Neuronal stem cell (in vitro differentiated cells): ENCODE measurements around the gene THSD4.

Experiments
- DNase-seq: peaks from one replicate; pipeline ENCODE4 v3.0.0-alpha.2; 2013; ENCODE audit warnings: low spot score
- H2AFZ ChIP-seq: one replicate; pipeline ENCODE4 v1.6.1; 2013; ENCODE audit warnings: mild to moderate bottlenecking, low read length, inconsistent platforms
- H2AK5ac ChIP-seq: 2 replicates; pipeline ENCODE4 v1.6.1; 2013; ENCODE audit warnings: low read depth, mild to moderate bottlenecking, inconsistent platforms, low read length, moderate library complexity, mixed read lengths
- H2BK120ac ChIP-seq: 2 replicates; pipeline ENCODE4 v1.6.1; 2013; ENCODE audit warnings: low read depth, mild to moderate bottlenecking, inconsistent platforms, low read length, moderate library complexity, mixed read lengths
- H2BK12ac ChIP-seq: one replicate; pipeline ENCODE4 v1.6.1; 2013; ENCODE audit warnings: low read length, inconsistent platforms
- H2BK15ac ChIP-seq: 2 replicates; pipeline ENCODE4 v1.6.1; 2013; ENCODE audit warnings: mild to moderate bottlenecking, low read length, inconsistent platforms, mixed read lengths
- H2BK5ac ChIP-seq: one replicate; pipeline ENCODE4 v1.6.1; 2013; ENCODE audit warnings: inconsistent platforms, mild to moderate bottlenecking, low read length, moderate library complexity
- H3K14ac ChIP-seq: one replicate; pipeline ENCODE4 v1.6.1; 2013; ENCODE audit warnings: low read length, inconsistent platforms
- H3K18ac ChIP-seq: 2 replicates; pipeline ENCODE4 v1.6.1; 2013; ENCODE audit warnings: low read length, inconsistent platforms
- H3K23ac ChIP-seq: 2 replicates; pipeline ENCODE4 v1.6.1; 2013; ENCODE audit warnings: low read depth, mild to moderate bottlenecking, mixed read lengths, low read length, inconsistent platforms; ENCODE audit not compliant: poor library complexity
- H3K27ac ChIP-seq: replicated peaks from 3 replicates; pipeline ENCODE4 v1.5.1; 2013; ENCODE audit warnings: low read length, inconsistent platforms
- H3K27me3 ChIP-seq, 3 experiments: 2 replicates each; pipeline ENCODE4 v1.6.1; 2013; ENCODE audit warnings: low read length in 3 of 3, mild to moderate bottlenecking in 2 of 3, inconsistent platforms in 1 of 3, low read depth in 1 of 3, mixed read lengths in 1 of 3, moderate library complexity in 1 of 3; ENCODE audit not compliant: control insufficient read depth in 3 of 3, insufficient read depth in 3 of 3
- H3K36me3 ChIP-seq, 2 donors: replicated peaks in 1 of 2; 2 replicates each; pipeline ENCODE4 v1.6.1; 2013; ENCODE audit warnings: low read length in 2 of 2; ENCODE audit not compliant: control insufficient read depth in 2 of 2, insufficient read depth in 2 of 2
- H3K4ac ChIP-seq: 2 replicates; pipeline ENCODE4 v1.6.1; 2013; ENCODE audit warnings: inconsistent platforms, mild to moderate bottlenecking, low read length, moderate library complexity
- H3K4me1 ChIP-seq, 2 donors: 1 replicate in 1 of 2; 2 replicates in 1 of 2; pipeline ENCODE4 v1.6.1; 2013; ENCODE audit warnings: low read length in 2 of 2, low read depth in 1 of 2; ENCODE audit not compliant: control insufficient read depth in 2 of 2, insufficient read depth in 1 of 2
- H3K4me2 ChIP-seq: one replicate; pipeline ENCODE4 v1.6.1; 2013; ENCODE audit warnings: mild to moderate bottlenecking, low read length, inconsistent platforms; ENCODE audit not compliant: insufficient read depth, poor library complexity, severe bottlenecking
- H3K4me3 ChIP-seq, 2 donors: 2 replicates each; pipeline ENCODE4 v1.5.1; 2013; ENCODE audit warnings: low read length in 2 of 2, mild to moderate bottlenecking in 2 of 2, inconsistent platforms in 1 of 2, moderate library complexity in 1 of 2
- H3K79me1 ChIP-seq: one replicate; pipeline ENCODE4 v1.6.1; 2013; ENCODE audit warnings: low read depth, mild to moderate bottlenecking, inconsistent platforms, low read length, moderate library complexity
- H3K9ac ChIP-seq: one replicate; pipeline ENCODE4 v1.6.1; 2013; ENCODE audit warnings: mild to moderate bottlenecking, low read depth, low read length, inconsistent platforms; ENCODE audit not compliant: poor library complexity
- H3K9me3 ChIP-seq, 2 donors: replicated peaks in 1 of 2; 2 replicates each; pipeline versions ENCODE3 to v1.6.1; 2013; ENCODE audit warnings: low read length in 2 of 2, mild to moderate bottlenecking in 2 of 2, inconsistent platforms in 1 of 2, low read depth in 1 of 2, mixed read lengths in 1 of 2, moderate library complexity in 1 of 2; ENCODE audit not compliant: control insufficient read depth in 2 of 2, insufficient read depth in 1 of 2
- H4K8ac ChIP-seq: one replicate; pipeline ENCODE4 v1.6.1; 2013; ENCODE audit warnings: low read depth, mild to moderate bottlenecking, inconsistent platforms, low read length, moderate library complexity
- H4K91ac ChIP-seq: one replicate; pipeline ENCODE4 v1.6.1; 2013; ENCODE audit warnings: low read length, low read depth, mild to moderate bottlenecking, inconsistent platforms; ENCODE audit not compliant: poor library complexity
- WGBS, 2 donors: extraction: QIAGEN DNeasy Blood & Tissue Kit; methylation state at CpG; one replicate each; pipeline ENCODE4 v1.1.7; 2013; ENCODE audit warnings: missing lambda C conversion rate in 2 of 2, mixed read lengths in 1 of 2; ENCODE audit not compliant: insufficient read length in 2 of 2, insufficient replicate concordance in 1 of 2; ENCODE audit errors: extremely low coverage in 2 of 2; 5-methylcytosine and 5-hydroxymethylcytosine counted together

The THSD4 gene

GRCh38 chr15:71687902-71688508 lies 572.7 kb downstream of the THSD4 start:
- Histone ChIP-seq H3K4me2 (no peak overlapping the region), H3K4me3 (no peak overlapping the region), H3K18ac (no peak overlapping the region), H3K36me3 (no peaks in the 10 kb centered on the region), H3K14ac (no peak overlapping the region), H3K4me1 (no peaks in the 10 kb centered on the region), H2AK5ac (no peak overlapping the region), H3K27me3 (peaks cover 0 to 5% (median 0%) of the 10 kb centered on the region in 3 experiments), H2BK15ac (no peak overlapping the region), H2BK5ac (no peak overlapping the region), H2AFZ (no peak overlapping the region), H3K79me1 (no peaks in the 10 kb centered on the region), H3K9me3 (no peaks in the 10 kb centered on the region), H3K27ac (no peak overlapping the region), H3K4ac (no peak overlapping the region), H3K23ac (no peak overlapping the region), H2BK120ac (no peak overlapping the region), H3K9ac (no peak overlapping the region), H4K91ac (no peak overlapping the region), H4K8ac (no peak overlapping the region), H2BK12ac (no peak overlapping the region)
- no CpG with 5 or more reads among the region's 2 CpGs for WGBS, 2 donors
- no peak for DNase-seq

- no peaks in the 10 kb centered on the region for H3K4me1 ChIP-seq
- H2BK15ac ChIP-seq = no peak overlapping the region
- H3K27ac ChIP-seq = no peak overlapping the region
- no peaks in the 10 kb centered on the region for H3K36me3 ChIP-seq
- H3K9me3 ChIP-seq = no peaks in the 10 kb centered on the region
- no peak for DNase-seq
- H3K9ac ChIP-seq = no peak overlapping the region
- no peak overlapping the region for H3K23ac ChIP-seq
- H3K18ac ChIP-seq = no peak overlapping the region
- no peak overlapping the region for H3K4ac ChIP-seq
- no peak overlapping the region for H2AK5ac ChIP-seq
- H3K27me3 ChIP-seq = peaks cover 0 to 5% (median 0%) of the 10 kb centered on the region in 3 experiments
- WGBS, 2 donors = no CpG with 5 or more reads among the region's 3 CpGs
- H3K4me2 ChIP-seq = no peak overlapping the region
- H2BK120ac ChIP-seq = no peak overlapping the region
- no peak overlapping the region for H3K4me3 ChIP-seq
- no peak overlapping the region for H4K91ac ChIP-seq
- no peak overlapping the region for H4K8ac ChIP-seq
- H2BK5ac ChIP-seq = no peak overlapping the region
- H3K79me1 ChIP-seq = no peaks in the 10 kb centered on the region
- no peak overlapping the region for H3K14ac ChIP-seq
- no peak overlapping the region for H2AFZ ChIP-seq
- no peak overlapping the region for H2BK12ac ChIP-seq
These were observed 573.3 kb downstream of the THSD4 start for GRCh38 chr15:71688509-71689094.

- Histone ChIP-seq H3K27ac (no peak overlapping the region), H4K91ac (no peak overlapping the region), H3K23ac (no peak overlapping the region), H3K4ac (no peak overlapping the region), H2AK5ac (no peak overlapping the region), H3K14ac (no peak overlapping the region), H3K4me3 (no peak overlapping the region), H3K79me1 (no peaks in the 10 kb centered on the region), H3K9ac (no peak overlapping the region), H3K4me2 (no peak overlapping the region), H2BK12ac (no peak overlapping the region), H3K36me3 (no peaks in the 10 kb centered on the region), H4K8ac (no peak overlapping the region), H3K27me3 (peaks cover 0 to 5% (median 0%) of the 10 kb centered on the region in 3 experiments), H3K9me3 (peaks cover 0 to 2% of the 10 kb centered on the region in 2 donors), H2AFZ (no peak overlapping the region), H2BK5ac (no peak overlapping the region), H2BK15ac (no peak overlapping the region), H2BK120ac (no peak overlapping the region), H3K18ac (no peak overlapping the region), H3K4me1 (no peaks in the 10 kb centered on the region)
- no peak for DNase-seq
- WGBS, 2 donors = no CpG with 5 or more reads among the region's 3 CpGs
These were observed 575.8 kb downstream of the THSD4 start for GRCh38 chr15:71691081-71691457.

- Histone ChIP-seq H2BK12ac (no peak overlapping the region), H4K8ac (no peak overlapping the region), H3K18ac (no peak overlapping the region), H3K36me3 (no peaks in the 10 kb centered on the region), H4K91ac (no peak overlapping the region), H3K27ac (no peak overlapping the region), H3K27me3 (peaks cover 0 to 3% (median 0%) of the 10 kb centered on the region in 3 experiments), H3K4me2 (no peak overlapping the region), H3K4ac (no peak overlapping the region), H2AK5ac (no peak overlapping the region), H3K23ac (no peak overlapping the region), H3K4me3 (no peak overlapping the region), H3K14ac (no peak overlapping the region), H2AFZ (no peak overlapping the region), H2BK5ac (no peak overlapping the region), H3K4me1 (no peaks in the 10 kb centered on the region), H2BK15ac (no peak overlapping the region), H2BK120ac (no peak overlapping the region), H3K9me3 (peaks cover 0 to 2% of the 10 kb centered on the region in 2 donors), H3K9ac (no peak overlapping the region), H3K79me1 (no peaks in the 10 kb centered on the region)
- DNase-seq = no peak
- no CpG with 5 or more reads among the region's 12 CpGs for WGBS, 2 donors
These were observed 576.5 kb downstream of the THSD4 start for GRCh38 chr15:71691458-71692417.
